HepG2 (cell line): ENCODE measurements around the gene MRPL50. TPM values are rescaled to one million over a fixed set of nuclear protein-coding genes. Genes with fewer than 3 reads are reported as not detected.

Experiments
- ATAC-seq: fragments of 200-7000 bp; cut with Tn5 transposase; 3 replicates; pipeline ENCODE4 v1.9.1; 2020; ENCODE audit warnings: mild to moderate bottlenecking, moderate library complexity
- BruUV-seq: library from RNA; stranded (reverse); fragments of 400-500 nt; replicated peaks from 2 replicates; lab custom pipeline; 2021; lab: Mats Ljungman, UMichigan
- CTCF ChIA-PET: fragments of 300-600 bp; formaldehyde crosslinking; extraction: SDS; loops from one replicate; lab custom pipeline; 2021; ENCODE audit warnings: low total read pairs, inconsistent platforms, low intra/inter-chr PET ratio; lab: Yijun Ruan, JAX
- POLR2A ChIA-PET: fragments of 350-600 bp; sonication (Branson Sonifier 250); formaldehyde crosslinking; loops from one replicate; lab custom pipeline; 2020; ENCODE audit warnings: antibody characterized with exemption, inconsistent platforms; lab: Yijun Ruan, JAX
- DNase-seq: peaks from one replicate; pipeline ENCODE4 v3.0.0-alpha.2; 2015; ENCODE audit warnings: low spot score
- FAIRE-seq: peaks from 3 replicates; lab custom pipeline; 2011; peaks lifted over from hg19 to GRCh38; lab: Jason Lieb, UNC
- H2AFZ ChIP-seq: one replicate; pipeline ENCODE4 v1.6.1; 2011; ENCODE audit warnings: low read length, inconsistent platforms
- H3K27ac ChIP-seq: fragments of 300-600 bp; 3 replicates; pipeline ENCODE4 v1.8.0; 2011; ENCODE audit warnings: mixed run types, mild to moderate bottlenecking, mixed read lengths, low read length, inconsistent platforms; ENCODE audit not compliant: insufficient read depth; ENCODE audit errors: extremely low read length
- H3K27me3 ChIP-seq, 2 experiments: fragments of 200-600 bp in 1 of 2; 2 replicates in 1 of 2; 3 replicates in 1 of 2; pipeline versions ENCODE4 v1.6.0 to v1.8.0; 2011; ENCODE audit warnings: low read length in 2 of 2, mild to moderate bottlenecking in 2 of 2, moderate library complexity in 2 of 2, inconsistent platforms in 1 of 2; ENCODE audit not compliant: insufficient read depth in 2 of 2, control insufficient read depth in 1 of 2
- H3K36me3 ChIP-seq, 2 experiments: fragments of 200-600 bp in 1 of 2; replicated peaks in 1 of 2; 2 replicates in 1 of 2; 3 replicates in 1 of 2; pipeline versions ENCODE4 v1.5.1 to v1.8.0; 2011; ENCODE audit warnings: low read length in 2 of 2, inconsistent platforms in 1 of 2; ENCODE audit not compliant: insufficient read depth in 2 of 2, control insufficient read depth in 1 of 2
- H3K4me1 ChIP-seq: 2 replicates; pipeline ENCODE4 v1.5.1; 2012; ENCODE audit warnings: low read length, inconsistent platforms; ENCODE audit not compliant: insufficient read depth
- H3K4me2 ChIP-seq: 2 replicates; pipeline ENCODE4 v1.6.0; 2011; ENCODE audit warnings: low read depth, low read length, inconsistent platforms
- H3K4me3 ChIP-seq, 3 experiments: fragments of 200-600 bp in 1 of 3; sonication (generic), shearing (Covaris generic) in 1 of 3; replicated peaks in 1 of 3; 2 replicates each; pipeline ENCODE4 v1.5.1; 2011 to 2016; ENCODE audit warnings: low read length in 3 of 3, inconsistent platforms in 2 of 3, low read depth in 2 of 3, mild to moderate bottlenecking in 2 of 3, control low read depth in 1 of 3, mixed read lengths in 1 of 3; ENCODE audit not compliant: insufficient read depth in 1 of 3
- H3K79me2 ChIP-seq: one replicate; pipeline ENCODE4 v1.6.1; 2011; ENCODE audit warnings: low read length, inconsistent platforms; ENCODE audit not compliant: insufficient read depth
- H3K9ac ChIP-seq: 2 replicates; pipeline ENCODE4 v1.6.0; 2011; ENCODE audit warnings: mild to moderate bottlenecking, low read depth, low read length, inconsistent platforms; ENCODE audit not compliant: insufficient read depth
- H3K9me3 ChIP-seq: 2 replicates; pipeline ENCODE4 v1.5.1; 2012; ENCODE audit warnings: mild to moderate bottlenecking, low read length
- H4K20me1 ChIP-seq: 2 replicates; pipeline ENCODE4 v1.6.0; 2011; ENCODE audit warnings: inconsistent platforms, mild to moderate bottlenecking, low read length, moderate library complexity; ENCODE audit not compliant: insufficient read depth
- CREB1 ChIP-seq, 2 experiments: fragments of 450-650 bp in 1 of 2; IDR thresholded peaks; 2 replicates each; pipeline ENCODE4 v1.6.1; 2016 to 2017; ENCODE audit warnings: control low read depth in 1 of 2, mild to moderate bottlenecking in 1 of 2, missing compliant biosample characterization in 1 of 2, missing genetic modification characterization in 1 of 2
- FOXP1 ChIP-seq, 2 experiments: fragments of 450-650 bp in 1 of 2; IDR thresholded peaks; 2 replicates each; pipeline ENCODE4 v1.6.1; 2017 to 2018; ENCODE audit warnings: antibody characterized with exemption in 1 of 2
- MTA1 ChIP-seq: sonication (generic); formaldehyde crosslinking; IDR thresholded peaks from 2 replicates; pipeline ENCODE4 v1.4.0; 2020; ENCODE audit warnings: missing genetic modification reagents, mild to moderate bottlenecking, borderline replicate concordance
- RXRA ChIP-seq: sonication (generic); formaldehyde crosslinking; IDR thresholded peaks from 2 replicates; pipeline ENCODE4 v1.5.1; 2020; ENCODE audit warnings: missing genetic modification reagents
- SATB2 ChIP-seq: sonication (generic); formaldehyde crosslinking; IDR thresholded peaks from 2 replicates; pipeline ENCODE4 v1.5.0; 2020; ENCODE audit warnings: missing genetic modification reagents
- TOPORS ChIP-seq: sonication (generic); formaldehyde crosslinking; IDR thresholded peaks from 2 replicates; pipeline ENCODE4 v1.8.0; 2023; ENCODE audit warnings: mild to moderate bottlenecking, missing genetic modification reagents
- ZEB1 ChIP-seq: IDR thresholded peaks from 2 replicates; pipeline ENCODE4 v1.6.1; 2012; ENCODE audit warnings: mild to moderate bottlenecking, low read depth, inconsistent platforms; ENCODE audit not compliant: insufficient replicate concordance
- WGBS: methylation state at CpG from one replicate; pipeline ENCODE4 v1.1.6; 2017; ENCODE audit warnings: low lambda C conversion rate; 5-methylcytosine and 5-hydroxymethylcytosine counted together
- in situ Hi-C: cut with HindIII; loops from 2 replicates; pipeline ENCODE4 v1.10.0; 2017; ENCODE audit warnings: low pct_unique_long_range_greater_than_20kb; ENCODE audit not compliant: extremely low pct_ligation_motif_present
- intact Hi-C: fragments of 100-400 bp; cut with micrococcal nuclease; formaldehyde crosslinking; loops from one replicate; pipeline ENCODE4 v1.10.0; 2022; ENCODE audit not compliant: unreplicated experiment
- polyA plus RNA-seq, 8 experiments: library from polyadenylated mRNA; depleted of rRNA in 3 of 8; stranded (reverse) in 7 of 8; unstranded in 1 of 8; fragments of >200 nt; fragmentation: Illumina TruSeq in 4 of 8; extraction: Trizol in 4 of 8; gene quantifications; 2 replicates each; pipeline versions ENCODE4 v1.2.1 to v1.2.3, GENCODE V29; 2011 to 2016; ENCODE audit warnings: low read depth in 4 of 8, missing spikeins in 1 of 8, mixed read lengths in 1 of 8; ENCODE audit not compliant: insufficient read depth in 1 of 8
- total RNA-seq, 5 experiments: library from RNA; depleted of rRNA; stranded (reverse); fragments of >200 nt; fragmentation: Illumina TruSeq; extraction: Trizol; gene quantifications; 2 replicates each; pipeline ENCODE4 v1.2.3, GENCODE V29; 2016; ENCODE audit warnings: low read depth in 1 of 5
- TF ChIP-seq, protein P1 (sequence below): sonication (generic); formaldehyde crosslinking; IDR thresholded peaks from 2 replicates; pipeline ENCODE4 v1.8.1; 2023; ENCODE audit warnings: mild to moderate bottlenecking, missing genetic modification reagents
- TF ChIP-seq, protein P2 (sequence below): sonication (generic); formaldehyde crosslinking; IDR thresholded peaks from 2 replicates; pipeline ENCODE4 v1.5.0; 2020; ENCODE audit warnings: mild to moderate bottlenecking, missing genetic modification reagents

Gene MRPL50
- total and polyA plus RNA-seq, 2 of the 13 experiments (the other 11 are each of a cell fraction or from before 2014, with no cell fraction given), result 37.1 to 70.0 TPM

DNA sequence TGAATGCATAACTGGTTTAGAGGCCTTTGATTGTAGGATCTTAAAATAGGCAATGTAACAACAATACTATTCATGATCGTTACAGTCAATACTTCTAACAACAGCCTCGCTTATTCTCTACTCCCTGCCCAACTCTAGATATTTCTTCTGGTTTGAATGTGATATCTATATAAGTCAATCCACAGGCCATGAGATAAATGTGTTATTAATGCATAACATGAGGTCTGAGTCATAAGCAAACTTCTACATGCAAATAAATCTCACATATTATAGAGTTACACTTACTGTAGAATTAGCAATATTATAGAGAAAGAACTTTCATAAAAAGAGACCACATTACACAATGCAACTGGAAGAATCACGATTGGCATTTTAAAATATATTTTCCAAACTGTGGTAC is 40.1 kb upstream of the MRPL50 start:
- H3K4me3 ChIP-seq, result no peak overlapping the region
- no peaks in the 10 kb centered on the region for H3K9me3 ChIP-seq
- peaks cover 97% of the 10 kb centered on the region for H3K4me1 ChIP-seq
- no peak overlapping the region for H3K9ac ChIP-seq
- FAIRE-seq (no peak), ATAC-seq (no peak), DNase-seq (no peak)
- peak overlapping the region; percentile 34 for H3K27ac ChIP-seq
- H3K79me2 ChIP-seq, result no peaks in the 10 kb centered on the region
- 98% methylated on average over 3 of the region's 3 CpGs for WGBS
- H3K4me2 ChIP-seq, result no peak overlapping the region
- no peaks in the 10 kb centered on the region for H3K27me3 ChIP-seq
- no peaks in the 10 kb centered on the region for H4K20me1 ChIP-seq
- in situ Hi-C loops, result no loop called here
- TF ChIP-seq ZEB1 (no peak), SATB2 (CRISPR knock-in tag) (no peak), TOPORS (CRISPR knock-in tag) (peak; percentile 78; the same call in 1 of the 2 replicates), FOXP1 (IDR thresholded peaks at IDR 0.05) (no peak), FOXP1 (CRISPR knock-in tag; IDR thresholded peaks at IDR 0.05) (no peak), CREB1 (IDR thresholded peaks at IDR 0.05) (no peak), CREB1 (CRISPR knock-in tag; IDR thresholded peaks at IDR 0.05) (0 out of 2 replicates have a peak, but pooled peaks have one; percentile 16), RXRA (no peak), MTA1 (CRISPR knock-in tag) (no peak)
- TF ChIP-seq, protein P1, sequence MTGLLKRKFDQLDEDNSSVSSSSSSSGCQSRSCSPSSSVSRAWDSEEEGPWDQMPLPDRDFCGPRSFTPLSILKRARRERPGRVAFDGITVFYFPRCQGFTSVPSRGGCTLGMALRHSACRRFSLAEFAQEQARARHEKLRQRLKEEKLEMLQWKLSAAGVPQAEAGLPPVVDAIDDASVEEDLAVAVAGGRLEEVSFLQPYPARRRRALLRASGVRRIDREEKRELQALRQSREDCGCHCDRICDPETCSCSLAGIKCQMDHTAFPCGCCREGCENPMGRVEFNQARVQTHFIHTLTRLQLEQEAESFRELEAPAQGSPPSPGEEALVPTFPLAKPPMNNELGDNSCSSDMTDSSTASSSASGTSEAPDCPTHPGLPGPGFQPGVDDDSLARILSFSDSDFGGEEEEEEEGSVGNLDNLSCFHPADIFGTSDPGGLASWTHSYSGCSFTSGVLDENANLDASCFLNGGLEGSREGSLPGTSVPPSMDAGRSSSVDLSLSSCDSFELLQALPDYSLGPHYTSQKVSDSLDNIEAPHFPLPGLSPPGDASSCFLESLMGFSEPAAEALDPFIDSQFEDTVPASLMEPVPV (CRISPR knock-in tag), result 0 out of 2 replicates have a peak, but pooled peaks have one; percentile 25
- TF ChIP-seq, protein P2, sequence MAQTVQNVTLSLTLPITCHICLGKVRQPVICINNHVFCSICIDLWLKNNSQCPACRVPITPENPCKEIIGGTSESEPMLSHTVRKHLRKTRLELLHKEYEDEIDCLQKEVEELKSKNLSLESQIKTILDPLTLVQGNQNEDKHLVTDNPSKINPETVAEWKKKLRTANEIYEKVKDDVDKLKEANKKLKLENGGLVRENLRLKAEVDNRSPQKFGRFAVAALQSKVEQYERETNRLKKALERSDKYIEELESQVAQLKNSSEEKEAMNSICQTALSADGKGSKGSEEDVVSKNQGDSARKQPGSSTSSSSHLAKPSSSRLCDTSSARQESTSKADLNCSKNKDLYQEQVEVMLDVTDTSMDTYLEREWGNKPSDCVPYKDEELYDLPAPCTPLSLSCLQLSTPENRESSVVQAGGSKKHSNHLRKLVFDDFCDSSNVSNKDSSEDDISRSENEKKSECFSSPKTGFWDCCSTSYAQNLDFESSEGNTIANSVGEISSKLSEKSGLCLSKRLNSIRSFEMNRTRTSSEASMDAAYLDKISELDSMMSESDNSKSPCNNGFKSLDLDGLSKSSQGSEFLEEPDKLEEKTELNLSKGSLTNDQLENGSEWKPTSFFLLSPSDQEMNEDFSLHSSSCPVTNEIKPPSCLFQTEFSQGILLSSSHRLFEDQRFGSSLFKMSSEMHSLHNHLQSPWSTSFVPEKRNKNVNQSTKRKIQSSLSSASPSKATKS, result no peak
- intact Hi-C loops, result loop anchor here (2.0 kb wide), 1 partner anchor 18 kb away; no protein-coding TSS in a partner anchor
- no peaks in the 10 kb centered on the region for H3K36me3 ChIP-seq
- BruUV-seq, result no TSS peak
- ChIA-PET CTCF (no interaction called here), POLR2A (interaction anchor here (0.6 to 2.2 kb wide), 4 partner anchors 8 to 40 kb away, joined by 3 to 13 read pairs (median 5); partner anchors contain the start of genes MRPL50 and ZNF189)
- no peak overlapping the region for H2AFZ ChIP-seq
